NCI-H526 (cell line): Measurements from ENCODE around the gene RFTN1.

Experiments used
- DNase-seq, 2 experiments: peaks; one replicate each; lab custom pipeline; 2025; lab: John Stamatoyannopoulos, UW

The RFTN1 gene

DNA sequence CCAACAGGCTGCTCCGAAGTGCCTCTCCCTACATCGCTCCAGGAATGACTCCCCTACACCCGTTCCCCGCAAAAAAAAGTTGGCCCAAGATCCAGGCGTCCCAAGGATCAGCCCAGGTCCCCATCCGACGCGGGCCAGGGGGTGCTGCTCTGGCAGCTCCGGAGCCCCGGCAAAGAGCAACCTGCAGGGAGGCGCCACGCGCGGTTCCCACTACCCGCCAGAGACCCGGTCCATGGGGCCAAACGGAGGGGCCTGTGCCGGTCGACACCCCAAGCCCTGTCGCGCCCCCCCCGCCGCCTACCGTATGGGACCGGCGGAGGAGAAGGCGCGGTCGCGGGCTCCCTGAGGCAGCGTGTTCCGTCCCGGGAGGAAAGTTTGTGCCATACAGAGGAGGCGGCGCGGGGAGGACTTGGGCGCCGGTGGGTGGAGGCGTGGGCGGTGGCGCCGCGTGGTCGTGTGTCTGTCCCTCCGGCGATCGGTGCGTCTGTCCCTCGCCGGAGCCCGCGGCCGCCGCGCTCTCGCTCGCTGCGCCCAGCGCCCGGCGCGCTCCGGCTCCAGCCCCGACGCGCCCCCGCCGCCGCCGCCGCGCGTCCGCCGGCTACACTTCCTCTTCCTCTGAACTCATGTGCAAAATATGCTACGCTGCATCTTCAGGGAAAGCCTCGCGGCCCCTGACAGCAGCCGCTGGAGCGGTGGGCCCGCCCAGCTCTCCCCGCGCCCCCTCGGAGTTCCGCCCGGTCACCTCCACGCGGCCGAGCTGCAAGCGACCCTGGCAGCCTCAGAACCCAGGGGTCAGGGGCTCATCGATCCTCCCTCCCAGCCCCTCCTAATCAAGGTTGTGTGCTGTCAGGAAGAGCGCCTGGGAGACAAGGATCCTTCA is at the start of gene RFTN1:
RFTN1 (minus strand) TSS at position 559 of the 880 bp plus-strand sequence. CDS start 19,830 bp downstream, outside the sequence.
- DNase-seq = peak in 1 of 2 experiments; percentile 53

GRCh38 chr3:16559653-16560365 is 46.3 kb upstream of the RFTN1 start:
- DNase-seq = no peak

GRCh38 chr3:16554126-16554525 is 40.6 kb upstream of the RFTN1 start:
- DNase-seq = no peak

- no peak for DNase-seq
These were observed 39.3 kb upstream of the RFTN1 start for GRCh38 chr3:16552757-16553156.

- no peak for DNase-seq
These were observed 38.0 kb upstream of the RFTN1 start for GRCh38 chr3:16551342-16551976.

DNA sequence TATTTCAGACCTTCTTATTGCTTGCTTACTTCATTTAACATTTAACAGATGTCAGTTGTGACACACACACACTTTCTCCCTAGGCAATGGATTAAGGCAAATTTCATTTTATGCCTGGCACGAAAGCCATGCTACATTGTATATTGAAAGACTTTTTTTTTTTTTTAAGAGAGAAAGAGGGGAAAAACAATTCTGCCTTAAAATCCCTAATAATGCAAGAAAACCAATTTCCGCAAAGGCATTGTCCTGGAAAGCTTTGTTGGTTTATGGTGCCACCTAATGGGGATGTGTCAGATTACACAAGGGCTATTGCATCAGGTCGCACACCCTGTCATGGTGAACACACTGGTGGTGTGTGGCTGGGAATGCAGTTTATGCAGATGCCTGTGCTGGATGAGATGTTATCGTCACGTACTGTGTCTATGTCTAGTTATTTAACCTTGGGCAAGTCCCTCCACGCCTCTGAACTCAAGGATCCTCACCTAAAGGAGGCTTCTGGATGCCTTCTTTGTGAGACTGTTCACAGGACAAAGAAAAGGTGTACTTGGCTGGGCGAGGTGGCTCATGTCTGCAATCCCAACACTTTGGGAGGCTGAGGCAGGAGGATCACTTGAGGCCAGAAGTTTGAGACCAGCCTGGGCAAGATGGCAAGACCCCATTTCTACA is 37.3 kb upstream of the RFTN1 start:
- peak; percentile 58 to 81 for DNase-seq

- DNase-seq = no peak
These were observed 36.8 kb upstream of the RFTN1 start for GRCh38 chr3:16550305-16550675.

DNA sequence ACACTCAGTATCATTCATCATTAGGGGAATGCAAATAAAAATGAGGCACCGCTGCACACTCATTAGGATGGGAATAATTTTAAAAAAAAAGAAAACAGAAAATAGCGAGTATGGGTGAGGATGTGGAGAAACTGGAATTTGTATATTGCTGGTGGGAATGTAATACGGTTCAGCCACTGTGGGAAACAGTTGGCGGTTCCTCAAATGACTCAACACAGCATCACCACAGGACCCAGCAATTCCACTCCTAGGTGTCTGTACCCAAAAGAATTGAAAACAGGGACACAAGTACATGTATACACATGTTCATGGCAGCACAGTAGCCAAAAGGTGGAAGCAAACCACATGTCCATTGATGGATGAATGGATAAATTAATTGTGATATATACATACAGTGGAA is 35.2 kb upstream of the RFTN1 start:
- DNase-seq = no peak

DNA sequence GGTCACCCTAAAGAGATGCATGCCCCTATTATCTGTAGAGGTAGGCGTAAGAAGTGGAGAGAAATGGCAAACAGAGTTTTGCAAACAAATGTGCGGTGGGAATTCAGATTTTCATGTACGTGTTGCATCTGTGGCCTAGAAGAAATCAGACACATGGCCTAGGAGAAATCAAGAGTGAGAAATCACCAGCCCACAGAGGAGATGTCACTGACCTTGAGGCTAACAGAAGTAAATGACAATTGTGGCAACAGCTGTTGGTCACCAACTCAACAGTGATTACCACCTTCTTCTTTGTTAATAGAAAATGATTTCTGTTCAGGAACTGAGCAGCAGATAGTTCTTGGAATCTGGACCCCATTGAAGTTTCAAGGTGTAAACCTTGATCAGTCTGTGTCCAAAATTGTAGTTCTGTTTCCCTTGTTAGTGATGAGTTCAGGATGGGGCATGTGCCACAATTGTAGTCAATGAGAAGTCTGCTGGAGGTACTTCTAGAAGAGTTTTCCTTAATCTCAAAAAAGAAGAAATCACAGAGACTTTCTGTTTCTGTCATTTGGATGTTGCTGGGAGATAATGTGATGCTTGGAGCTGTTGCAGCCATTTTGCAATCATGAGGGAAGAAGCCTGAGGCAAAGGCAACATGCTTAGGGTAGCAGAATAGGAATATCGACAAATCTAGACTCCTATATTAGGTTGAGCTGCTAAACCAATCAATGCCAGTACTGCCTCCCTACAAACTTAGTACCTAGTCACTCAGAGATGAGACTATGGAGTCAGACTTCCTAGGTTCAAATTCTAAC is 34.3 kb upstream of the RFTN1 start:
- DNase-seq = no peak

DNA sequence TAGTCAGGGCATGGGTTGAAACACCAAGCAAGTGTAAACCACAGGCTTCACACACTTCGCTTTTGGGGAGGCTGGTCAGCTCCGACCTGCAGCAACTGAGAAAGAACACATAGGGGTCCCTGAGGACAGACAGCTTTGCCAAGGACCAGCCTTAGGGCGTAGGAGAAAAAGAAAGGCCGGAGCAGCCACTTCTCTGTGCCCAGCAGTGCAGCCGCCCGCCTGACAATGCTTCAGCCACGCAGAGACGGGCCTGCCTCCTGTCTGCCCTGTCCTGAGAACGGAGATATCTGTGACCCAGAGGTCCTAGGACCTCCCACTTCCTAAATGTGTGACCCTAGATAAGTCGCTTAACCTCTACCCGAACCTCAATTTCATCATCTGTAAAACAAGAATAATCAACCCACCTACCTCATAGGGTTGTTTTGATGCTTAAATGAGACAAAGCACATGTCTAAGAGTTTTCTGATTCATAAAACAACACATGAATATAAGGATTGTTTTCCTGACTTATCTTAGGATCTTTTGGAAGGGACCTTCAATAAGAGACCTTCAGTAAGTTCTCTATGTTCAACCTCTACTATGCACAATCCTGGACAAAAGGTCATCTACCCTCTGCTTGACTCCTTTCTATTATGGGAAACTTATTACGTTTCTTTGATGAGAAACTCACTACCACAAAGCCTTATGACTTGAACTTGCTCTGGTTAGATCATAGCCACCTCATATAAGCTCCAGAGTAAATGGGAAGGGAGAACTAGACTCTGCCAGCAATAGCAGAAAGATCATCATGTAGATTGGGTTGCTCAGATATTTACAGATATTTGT is 32.9 kb upstream of the RFTN1 start:
- no peak for DNase-seq

DNA sequence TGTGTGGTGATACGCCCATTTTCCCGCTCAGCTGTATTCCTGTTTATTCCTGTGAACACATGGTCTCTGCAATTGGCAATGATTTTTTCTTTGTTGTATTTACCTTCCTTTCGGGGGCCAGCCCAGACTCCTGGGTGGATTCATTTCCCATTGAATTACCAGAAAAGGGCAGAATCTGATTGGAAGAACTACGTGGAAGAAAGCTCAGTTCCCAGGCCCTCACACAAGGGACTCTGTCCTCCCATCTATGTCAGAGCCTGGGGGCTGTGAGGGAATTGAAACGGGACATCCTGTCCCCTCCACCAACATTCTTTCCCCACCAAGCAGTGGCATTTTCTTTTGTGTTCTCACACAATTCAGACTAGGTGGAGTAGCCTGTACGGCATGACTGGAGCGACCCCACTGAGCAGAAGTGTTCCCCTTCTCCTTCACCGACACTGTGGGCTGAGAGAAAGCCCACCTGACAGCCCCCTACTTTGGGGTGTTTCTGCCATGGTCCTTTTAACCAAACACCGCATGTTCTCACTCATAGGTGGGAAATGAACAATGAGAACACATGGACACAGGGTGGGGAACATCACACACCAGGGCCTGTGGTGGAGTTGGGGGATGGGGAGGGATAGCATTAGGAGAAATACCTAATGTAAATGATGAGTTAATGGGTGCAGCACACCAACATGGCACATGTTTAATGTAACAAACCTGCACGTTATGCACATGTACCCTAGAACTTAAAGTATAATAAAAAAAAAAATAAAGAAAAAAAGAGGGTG is 32.1 kb upstream of the RFTN1 start:
- DNase-seq = no peak

DNA sequence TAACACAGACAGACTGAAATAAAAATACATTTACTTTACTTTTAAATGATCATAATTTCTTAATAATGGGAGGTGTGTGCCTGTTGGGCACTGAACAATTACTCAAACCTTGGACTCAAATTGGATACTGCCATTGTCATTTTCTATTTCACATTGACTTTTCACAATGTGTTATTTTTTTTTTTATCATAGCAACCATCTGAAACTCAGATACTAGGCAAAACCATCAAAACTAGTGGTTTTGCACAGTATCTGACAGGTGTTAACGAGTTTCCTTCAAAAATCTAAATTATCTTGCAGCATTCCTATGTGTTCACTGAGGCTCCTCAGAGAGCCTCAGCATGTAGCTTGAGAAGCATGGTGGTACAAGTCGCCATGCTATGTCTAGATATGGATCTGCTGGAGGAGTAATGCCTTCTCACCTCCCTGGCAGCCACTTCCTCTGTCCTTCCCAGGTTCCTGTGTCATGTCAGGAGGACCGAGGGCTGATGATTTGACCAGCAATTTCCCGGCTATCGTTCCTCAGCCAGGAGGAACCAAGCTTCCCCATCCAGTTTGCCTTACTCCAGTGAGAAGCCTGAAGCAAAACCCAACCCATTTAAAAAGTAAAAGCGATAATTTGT is 29.9 kb upstream of the RFTN1 start:
- DNase-seq = no peak

GRCh38 chr3:16538507-16538906 is 25.0 kb upstream of the RFTN1 start:
- no peak for DNase-seq

- no peak for DNase-seq
These were observed 23.5 kb upstream of the RFTN1 start for GRCh38 chr3:16536996-16537395.

DNA sequence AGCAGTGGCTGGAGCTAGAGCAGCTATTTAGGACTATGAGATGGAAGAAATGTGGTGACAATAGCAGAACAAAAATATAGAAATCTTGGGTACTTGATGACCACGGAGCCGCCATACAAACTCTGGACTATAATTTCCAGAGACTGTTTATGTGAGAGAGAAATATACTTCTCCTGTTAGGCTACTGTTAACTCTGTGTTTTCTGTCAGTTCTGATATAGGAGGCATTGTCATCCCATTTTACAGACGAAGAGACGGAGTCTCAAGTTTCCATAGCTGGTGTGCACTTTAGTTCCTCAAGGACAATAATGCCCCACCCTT is 22.8 kb upstream of the RFTN1 start:
- DNase-seq = no peak

- DNase-seq = no peak
These were observed 21.3 kb upstream of the RFTN1 start for GRCh38 chr3:16534640-16535262.

DNA sequence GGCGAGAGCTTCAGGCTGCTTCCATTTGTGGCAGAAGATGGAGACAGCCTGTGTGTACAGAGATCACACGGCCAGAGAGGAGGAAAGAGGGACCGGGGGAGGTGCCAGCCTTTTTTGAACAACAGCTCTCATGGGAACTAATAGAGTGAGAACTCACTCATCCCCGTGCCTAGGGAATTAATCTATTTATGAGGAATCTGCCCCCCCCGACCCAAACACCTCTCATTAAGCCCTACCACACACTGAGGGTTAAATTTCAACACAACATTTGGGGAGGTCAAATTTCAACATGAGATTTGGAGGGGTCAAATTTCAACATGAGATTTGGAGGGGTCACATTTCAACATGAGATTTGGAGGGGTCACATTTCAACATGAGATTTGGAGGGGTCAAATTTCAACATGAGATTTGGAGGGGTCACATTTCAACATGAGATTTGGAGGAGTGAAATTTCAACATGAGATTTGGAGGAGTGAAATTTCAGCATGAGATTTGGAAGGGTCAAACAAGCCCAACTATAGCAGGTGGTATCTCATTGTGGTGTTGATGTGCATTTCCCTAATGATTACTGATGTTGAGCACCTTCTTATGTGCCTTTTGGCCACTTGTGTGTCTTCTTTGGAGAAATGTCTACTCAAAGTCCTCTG is 20.6 kb upstream of the RFTN1 start:
- no peak for DNase-seq

- no peak for DNase-seq
These were observed 15.8 kb upstream of the RFTN1 start for GRCh38 chr3:16529264-16529663.
